ENCODE results near the gene GPM6B. TPM values are rescaled to one million over a fixed set of nuclear protein-coding genes. Genes with fewer than 3 reads are reported as not detected.

Gene GPM6B
- total RNA-seq, 2 donors from 2014 or later = 9.0 to 14.2 TPM

- H3K4me1 ChIP-seq = peaks cover 0 to 13% of the 10 kb centered on the region in 2 donors
Measured at GRCh38 chrX:13721819-13722519, 94.9 kb downstream of the GPM6B start.

GRCh38 chrX:13721371-13721770 is 95.5 kb downstream of the GPM6B start:
- H3K27me3 ChIP-seq = no peaks in the 10 kb centered on the region
- no peak overlapping the region for H3K4me3 ChIP-seq
- H3K27ac ChIP-seq = no peak overlapping the region
- DNase-seq (ENCODE audit: low spot score) = no peak
- H3K9me3 ChIP-seq = no peaks in the 10 kb centered on the region
- peaks cover 0 to 13% of the 10 kb centered on the region in 2 donors for H3K4me1 ChIP-seq
- TF ChIP-seq CTCF (IDR thresholded peaks at IDR 0.05) = no peak
- peaks cover 19% of the 10 kb centered on the region for H3K36me3 ChIP-seq

More at GRCh38 chrX:13721819-13722519, 94.9 kb downstream of the GPM6B start:
- Histone ChIP-seq H3K4me3 (no peak overlapping the region), H3K27ac (no peak overlapping the region), H3K9me3 (no peaks in the 10 kb centered on the region), H3K27me3 (no peaks in the 10 kb centered on the region), H3K36me3 (peaks cover 17% of the 10 kb centered on the region)
- DNase-seq (ENCODE audit: low spot score) = no peak
- no peak for TF ChIP-seq CTCF (IDR thresholded peaks at IDR 0.05)

Other genes starting within 250 kb of the GPM6B start
- not detected for gene EGFL6, start 247.5 kb downstream of the GPM6B start, total RNA-seq
- 1 to 10 TPM; 1.4 to 3.7 TPM for gene TCEANC, start 164.0 kb downstream of the GPM6B start, total RNA-seq
- 10 to 100 TPM; 25.6 to 26.1 TPM for gene RAB9A, start 128.0 kb downstream of the GPM6B start, total RNA-seq
- gene TRAPPC2, start 82.5 kb downstream of the GPM6B start, total RNA-seq = 1 to 10 TPM; 6.6 to 7.6 TPM
- 1 to 10 TPM; 7.7 to 8.1 TPM for gene OFD1, start 82.3 kb downstream of the GPM6B start, total RNA-seq
- gene GEMIN8, start 212.8 kb upstream of the GPM6B start, total RNA-seq = 10 to 100 TPM in 1 of 2 donors, 1 to 10 TPM in 1; 7.6 to 12.8 TPM

Measured in right atrium auricular region (tissue), 2 donors.